OCI-LY7 (cell line): ENCODE results near the gene NECAB2. TPM values are rescaled to one million over a fixed set of nuclear protein-coding genes. Genes with fewer than 3 reads are reported as not detected.

ENCODE experiments used
- BruUV-seq: library from RNA; stranded (reverse); fragments of 400-500 nt; replicated peaks from 2 replicates; lab custom pipeline; 2021; lab: Mats Ljungman, UMichigan
- CTCF ChIA-PET: fragments of 300-600 bp; sonication (Branson Sonifier 250); formaldehyde crosslinking; loops from one replicate; lab custom pipeline; 2022; ENCODE audit warnings: antibody characterized with exemption; ENCODE audit not compliant: unreplicated experiment; lab: Charles Lee
- POLR2A ChIA-PET: fragments of 300-600 bp; sonication (Branson Sonifier 250); formaldehyde crosslinking; loops from one replicate; lab custom pipeline; 2022; ENCODE audit warnings: antibody characterized with exemption; lab: Charles Lee
- DNase-seq: peaks from one replicate; pipeline ENCODE4 v3.0.0-alpha.2; 2015; ENCODE audit warnings: low spot score
- H2AFZ ChIP-seq: fragments of 200-600 bp; sonication (generic), shearing (Covaris generic); 2 replicates; pipeline ENCODE4 v1.6.1; 2014; ENCODE audit warnings: mild to moderate bottlenecking, antibody characterized with exemption, low read length, moderate library complexity
- H3K27ac ChIP-seq: fragments of 200-600 bp; sonication (generic); 2 replicates; pipeline ENCODE4 v1.5.1; 2014; ENCODE audit warnings: mixed run types, low read depth, mild to moderate bottlenecking, moderate library complexity, low read length, inconsistent platforms; ENCODE audit not compliant: poor library complexity, severe bottlenecking
- H3K36me3 ChIP-seq: fragments of 200-600 bp; sonication (generic); 2 replicates; pipeline ENCODE4 v1.6.1; 2014; ENCODE audit warnings: mild to moderate bottlenecking, antibody characterized with exemption, low read length, moderate library complexity, mixed read lengths; ENCODE audit not compliant: insufficient read depth
- H3K4me1 ChIP-seq: fragments of 200-600 bp; sonication (generic); 2 replicates; pipeline ENCODE4 v1.5.1; 2014; ENCODE audit warnings: mild to moderate bottlenecking, low read length; ENCODE audit not compliant: insufficient read depth, poor library complexity, severe bottlenecking
- H3K4me2 ChIP-seq: fragments of 200-600 bp; sonication (generic); 2 replicates; pipeline ENCODE4 v1.6.1; 2014; ENCODE audit warnings: mild to moderate bottlenecking, low read length
- H3K4me3 ChIP-seq: fragments of 200-600 bp; sonication (generic); 2 replicates; pipeline ENCODE4 v1.5.1; 2014; ENCODE audit warnings: mild to moderate bottlenecking, low read depth, low read length; ENCODE audit not compliant: poor library complexity, severe bottlenecking
- H3K79me2 ChIP-seq: fragments of 200-600 bp; sonication (generic); 2 replicates; pipeline ENCODE4 v1.6.1; 2016; ENCODE audit warnings: low read depth, mild to moderate bottlenecking, low read length, moderate library complexity, mixed read lengths; ENCODE audit not compliant: insufficient read depth
- H3K9me2 ChIP-seq: fragments of 200-600 bp; sonication (generic); 2 replicates; pipeline ENCODE4 v1.6.1; 2016; ENCODE audit warnings: mild to moderate bottlenecking, low read length, mixed read lengths; ENCODE audit not compliant: insufficient read depth
- H3K9me3 ChIP-seq: fragments of 200-600 bp; sonication (generic); 2 replicates; pipeline ENCODE4 v1.6.1; 2014; ENCODE audit warnings: mild to moderate bottlenecking, mixed run types, low read length, mixed read lengths
- H4K20me1 ChIP-seq: fragments of 200-600 bp; sonication (generic); 2 replicates; pipeline ENCODE4 v1.6.1; 2014; ENCODE audit warnings: mild to moderate bottlenecking, antibody characterized with exemption, low read length, moderate library complexity, mixed read lengths; ENCODE audit not compliant: insufficient read depth
- CTCF ChIP-seq: fragments of 200-600 bp; sonication (generic); conservative IDR thresholded peaks from 2 replicates; pipeline ENCODE4 v1.5.1; 2014; ENCODE audit warnings: mild to moderate bottlenecking, antibody characterized with exemption, low read length, moderate library complexity, mixed read lengths
- EZH2phosphoT487 ChIP-seq: fragments of 200-600 bp; sonication (generic); IDR thresholded peaks from 2 replicates; pipeline ENCODE4 v1.6.1; 2018; ENCODE audit warnings: low read depth, borderline replicate concordance, mild to moderate bottlenecking, mixed run types, antibody characterized with exemption, low read length, moderate library complexity, mixed read lengths
- intact Hi-C: fragments of 100-400 bp; cut with micrococcal nuclease; formaldehyde crosslinking; loops from one replicate; pipeline ENCODE4 v1.10.0; 2022; ENCODE audit not compliant: unreplicated experiment
- total RNA-seq, 2 experiments: library from RNA; depleted of rRNA in 1 of 2; stranded (reverse); fragments of >200 nt in 1 of 2; shearing (Covaris generic) in 1 of 2; gene quantifications; 2 replicates each; pipeline ENCODE4 v1.2.3, GENCODE V29; 2014 to 2022

NECAB2 gene
- total RNA-seq, 2 experiments from 2014 or later: not detected

- Histone ChIP-seq H3K4me2 (no peak overlapping the region), H3K27ac (no peak overlapping the region), H3K9me3 (no peaks in the 10 kb centered on the region), H2AFZ (no peak overlapping the region), H3K4me3 (no peak overlapping the region), H3K79me2 (no peaks in the 10 kb centered on the region), H3K4me1 (no peaks in the 10 kb centered on the region), H3K36me3 (no peaks in the 10 kb centered on the region), H3K9me2 (no peaks in the 10 kb centered on the region), H4K20me1 (no peaks in the 10 kb centered on the region)
- TF ChIP-seq EZH2phosphoT487 (no peak), CTCF (peak; percentile 87)
- no TSS peak for BruUV-seq
- ChIA-PET POLR2A (interaction anchor here (0.6 kb wide), 1 partner anchor 102 kb away, joined by 3 read pairs; no protein-coding TSS in a partner anchor), CTCF (no interaction called here)
- DNase-seq: peak; percentile 45
- intact Hi-C loops: no loop called here
Observed at GRCh38 chr16:83926726-83927397, 41.2 kb upstream of the NECAB2 start.

GRCh38 chr16:83928341-83929055, 39.5 kb upstream of the NECAB2 start:
- no peak overlapping the region for H3K4me3 ChIP-seq
- TF ChIP-seq EZH2phosphoT487 (no peak), CTCF (no peak)
- ChIA-PET CTCF (no interaction called here), POLR2A (no interaction called here)
- H4K20me1 ChIP-seq: no peaks in the 10 kb centered on the region
- no peaks in the 10 kb centered on the region for H3K9me2 ChIP-seq
- DNase-seq: no peak
- no peaks in the 10 kb centered on the region for H3K4me1 ChIP-seq
- no peak overlapping the region for H2AFZ ChIP-seq
- intact Hi-C loops: no loop called here
- no peaks in the 10 kb centered on the region for H3K36me3 ChIP-seq
- no TSS peak for BruUV-seq
- no peaks in the 10 kb centered on the region for H3K9me3 ChIP-seq
- no peak overlapping the region for H3K27ac ChIP-seq
- H3K79me2 ChIP-seq: no peaks in the 10 kb centered on the region
- H3K4me2 ChIP-seq: no peak overlapping the region
